ENCODE measurements around the gene LMAN1L.

DNA sequence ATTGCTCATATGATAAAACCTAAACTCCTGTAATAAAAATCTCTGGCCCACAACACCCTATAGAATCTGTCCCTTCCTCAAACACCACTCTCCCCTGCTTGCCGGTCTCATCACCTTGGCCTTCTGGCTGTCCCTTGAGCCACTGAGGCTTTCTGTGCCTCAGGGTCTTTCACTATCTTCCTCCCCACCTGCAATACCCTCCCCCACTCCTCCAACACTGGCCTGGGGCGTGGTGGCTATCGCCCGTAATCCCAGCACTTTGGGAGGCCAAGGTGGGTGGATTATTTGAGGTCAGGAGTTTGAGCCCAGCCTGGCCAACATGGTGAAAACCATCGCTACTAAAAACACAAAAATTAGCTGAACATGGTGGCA is 34.0 kb upstream of the LMAN1L start:
- TF ChIP-seq, protein P1, sequence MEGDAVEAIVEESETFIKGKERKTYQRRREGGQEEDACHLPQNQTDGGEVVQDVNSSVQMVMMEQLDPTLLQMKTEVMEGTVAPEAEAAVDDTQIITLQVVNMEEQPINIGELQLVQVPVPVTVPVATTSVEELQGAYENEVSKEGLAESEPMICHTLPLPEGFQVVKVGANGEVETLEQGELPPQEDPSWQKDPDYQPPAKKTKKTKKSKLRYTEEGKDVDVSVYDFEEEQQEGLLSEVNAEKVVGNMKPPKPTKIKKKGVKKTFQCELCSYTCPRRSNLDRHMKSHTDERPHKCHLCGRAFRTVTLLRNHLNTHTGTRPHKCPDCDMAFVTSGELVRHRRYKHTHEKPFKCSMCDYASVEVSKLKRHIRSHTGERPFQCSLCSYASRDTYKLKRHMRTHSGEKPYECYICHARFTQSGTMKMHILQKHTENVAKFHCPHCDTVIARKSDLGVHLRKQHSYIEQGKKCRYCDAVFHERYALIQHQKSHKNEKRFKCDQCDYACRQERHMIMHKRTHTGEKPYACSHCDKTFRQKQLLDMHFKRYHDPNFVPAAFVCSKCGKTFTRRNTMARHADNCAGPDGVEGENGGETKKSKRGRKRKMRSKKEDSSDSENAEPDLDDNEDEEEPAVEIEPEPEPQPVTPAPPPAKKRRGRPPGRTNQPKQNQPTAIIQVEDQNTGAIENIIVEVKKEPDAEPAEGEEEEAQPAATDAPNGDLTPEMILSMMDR (IDR thresholded peaks at IDR 0.05), result no peak
- TF ChIP-seq POLR2A (IDR thresholded peaks at IDR 0.05), result no peak

Measured in Peyer's patch (tissue), 4 donors.